H1 (cell line): ENCODE measurements around the gene LY86. TPM values are rescaled to one million over a fixed set of nuclear protein-coding genes. Genes with fewer than 3 reads are reported as not detected.

Experiments used
- CTCF ChIA-PET: fragments of 300-600 bp; sonication (Branson Sonifier 250); formaldehyde crosslinking; loops from one replicate; lab custom pipeline; 2021; ENCODE audit not compliant: partially characterized antibody; lab: Charles Lee
- POLR2A ChIA-PET: fragments of 300-600 bp; sonication (Branson Sonifier 250); formaldehyde crosslinking; loops from one replicate; lab custom pipeline; 2021; ENCODE audit warnings: inconsistent platforms; ENCODE audit not compliant: partially characterized antibody; lab: Charles Lee
- DNase-seq, 2 experiments: peaks; one replicate each; pipeline versions ENCODE4 v3.0.0 to v3.0.0-alpha.2; 2010 to 2022; ENCODE audit warnings: low spot score in 2 of 2, low read depth in 1 of 2, mixed read lengths in 1 of 2
- FAIRE-seq: peaks from 2 replicates; lab custom pipeline; 2011; peaks lifted over from hg19 to GRCh38; lab: Jason Lieb, UNC
- H2AFZ ChIP-seq: 2 replicates; pipeline ENCODE4 v1.8.1; 2012; ENCODE audit warnings: low read length, inconsistent platforms
- H2AK5ac ChIP-seq: 2 replicates; pipeline ENCODE4 v1.6.1; 2013; ENCODE audit warnings: low read depth, low read length
- H2BK120ac ChIP-seq: replicated peaks from 2 replicates; pipeline ENCODE3; 2013; ENCODE audit warnings: low read depth, low read length, inconsistent platforms
- H2BK12ac ChIP-seq: 2 replicates; pipeline ENCODE4 v1.6.1; 2013; ENCODE audit warnings: low read depth, low read length
- H2BK15ac ChIP-seq: 2 replicates; pipeline ENCODE4 v1.6.1; 2013; ENCODE audit warnings: low read length
- H2BK20ac ChIP-seq: 2 replicates; pipeline ENCODE4 v1.6.1; 2013; ENCODE audit warnings: low read length
- H2BK5ac ChIP-seq: 2 replicates; pipeline ENCODE4 v1.6.1; 2013; ENCODE audit warnings: low read depth, low read length
- H3K14ac ChIP-seq: 2 replicates; pipeline ENCODE4 v1.6.1; 2013; ENCODE audit warnings: inconsistent platforms; ENCODE audit not compliant: insufficient read length
- H3K18ac ChIP-seq: 2 replicates; pipeline ENCODE4 v1.6.1; 2013; ENCODE audit warnings: low read length; ENCODE audit errors: extremely low read depth
- H3K23ac ChIP-seq: 2 replicates; pipeline ENCODE4 v1.6.1; 2013; ENCODE audit warnings: inconsistent platforms; ENCODE audit not compliant: insufficient read length
- H3K23me2 ChIP-seq: 2 replicates; pipeline ENCODE4 v1.6.1; 2013; ENCODE audit warnings: low read depth, low read length
- H3K27ac ChIP-seq: 2 replicates; pipeline ENCODE4 v1.6.1; 2011; ENCODE audit warnings: low read depth, low read length, inconsistent platforms
- H3K27me3 ChIP-seq, 4 experiments: replicated peaks in 1 of 4; 1 replicate in 1 of 4; 2 replicates in 3 of 4; pipeline versions ENCODE4 v1.6.1 to v1.8.1; 2011 to 2013; ENCODE audit warnings: low read length in 3 of 4, mild to moderate bottlenecking in 3 of 4, inconsistent platforms in 2 of 4, mixed read lengths in 2 of 4, moderate library complexity in 1 of 4; ENCODE audit not compliant: control insufficient read depth in 3 of 4, insufficient read depth in 3 of 4; ENCODE audit errors: extremely low read depth in 1 of 4
- H3K36me3 ChIP-seq, 4 experiments: 2 replicates each; pipeline versions ENCODE4 v1.6.1 to v1.8.1; 2011 to 2013; ENCODE audit warnings: mild to moderate bottlenecking in 4 of 4, low read length in 3 of 4, moderate library complexity in 2 of 4, control low read depth in 1 of 4, inconsistent platforms in 1 of 4; ENCODE audit not compliant: insufficient read depth in 4 of 4, control insufficient read depth in 2 of 4
- H3K4ac ChIP-seq: replicated peaks from 2 replicates; pipeline ENCODE3; 2013; ENCODE audit warnings: low read length, low read depth, mixed read lengths, inconsistent platforms; ENCODE audit not compliant: insufficient read length
- H3K4me1 ChIP-seq, 4 experiments: replicated peaks in 1 of 4; 1 replicate in 1 of 4; 2 replicates in 3 of 4; pipeline versions ENCODE4 v1.6.1 to v1.8.1; 2011 to 2013; ENCODE audit warnings: low read length in 3 of 4, inconsistent platforms in 2 of 4, mixed read lengths in 1 of 4; ENCODE audit not compliant: insufficient read depth in 4 of 4, control insufficient read depth in 3 of 4
- H3K4me2 ChIP-seq, 2 experiments: 2 replicates each; pipeline versions ENCODE4 v1.6.1 to v1.8.1; 2011 to 2013; ENCODE audit warnings: low read depth in 2 of 2, low read length in 2 of 2, control low read depth in 1 of 2, inconsistent platforms in 1 of 2, mild to moderate bottlenecking in 1 of 2; ENCODE audit not compliant: insufficient read depth in 1 of 2
- H3K4me3 ChIP-seq, 4 experiments: fragments of 200-600, 300-600 bp in 1 of 4; sonication (generic), shearing (Covaris generic), sonication (Bioruptor Twin) in 1 of 4; 2 replicates each; pipeline versions ENCODE4 v1.5.1 to v1.8.1; 2011 to 2016; ENCODE audit warnings: low read length in 4 of 4, low read depth in 3 of 4, control low read depth in 2 of 4, inconsistent platforms in 2 of 4, mild to moderate bottlenecking in 2 of 4, mixed read lengths in 1 of 4, moderate library complexity in 1 of 4; ENCODE audit not compliant: insufficient read depth in 2 of 4; ENCODE audit errors: extremely low read depth in 1 of 4
- H3K56ac ChIP-seq: replicated peaks from 2 replicates; pipeline ENCODE3; 2013; ENCODE audit warnings: low read depth, mild to moderate bottlenecking, mixed read lengths, low read length, inconsistent platforms; ENCODE audit not compliant: insufficient read length
- H3K79me1 ChIP-seq: 2 replicates; pipeline ENCODE4 v1.6.1; 2013; ENCODE audit warnings: low read depth, low read length, control low read depth
- H3K79me2 ChIP-seq, 2 experiments: 2 replicates each; pipeline versions ENCODE4 v1.6.1 to v1.8.1; 2012 to 2013; ENCODE audit warnings: low read length in 2 of 2, mild to moderate bottlenecking in 2 of 2, inconsistent platforms in 1 of 2; ENCODE audit not compliant: insufficient read depth in 2 of 2, control insufficient read depth in 1 of 2
- H3K9ac ChIP-seq, 4 experiments: replicated peaks in 1 of 4; 1 replicate in 1 of 4; 2 replicates in 3 of 4; pipeline versions ENCODE4 v1.6.1 to v1.8.1; 2011 to 2013; ENCODE audit warnings: low read depth in 3 of 4, low read length in 3 of 4, control low read depth in 2 of 4, mild to moderate bottlenecking in 2 of 4, moderate library complexity in 2 of 4, inconsistent platforms in 1 of 4; ENCODE audit errors: extremely low read depth in 1 of 4
- H3K9me3 ChIP-seq, 2 experiments: 2 replicates each; pipeline versions ENCODE4 v1.6.1 to v1.8.1; 2012 to 2013; ENCODE audit warnings: mild to moderate bottlenecking in 2 of 2, moderate library complexity in 2 of 2, control low read depth in 1 of 2, inconsistent platforms in 1 of 2, low read depth in 1 of 2, low read length in 1 of 2, mixed read lengths in 1 of 2; ENCODE audit not compliant: insufficient read depth in 2 of 2
- H4K20me1 ChIP-seq, 2 experiments: replicated peaks in 1 of 2; 2 replicates each; pipeline versions ENCODE3 to v1.8.1; 2011 to 2013; ENCODE audit warnings: inconsistent platforms in 2 of 2, low read length in 2 of 2, mild to moderate bottlenecking in 1 of 2; ENCODE audit not compliant: insufficient read depth in 2 of 2, control insufficient read depth in 1 of 2
- H4K5ac ChIP-seq: 2 replicates; pipeline ENCODE4 v1.6.1; 2013; ENCODE audit warnings: low read length, low read depth, mixed read lengths, inconsistent platforms; ENCODE audit not compliant: insufficient read length
- H4K8ac ChIP-seq: 2 replicates; pipeline ENCODE4 v1.8.0; 2013; ENCODE audit warnings: mild to moderate bottlenecking, moderate library complexity, low read length, inconsistent platforms; ENCODE audit not compliant: insufficient read depth; ENCODE audit errors: extremely low read depth
- H4K91ac ChIP-seq: replicated peaks from 2 replicates; pipeline ENCODE3; 2013; ENCODE audit warnings: low read length, mixed read lengths, inconsistent platforms; ENCODE audit not compliant: insufficient read length
- EGR1 ChIP-seq: IDR thresholded peaks from 2 replicates; pipeline ENCODE4 v1.6.1; 2011; ENCODE audit warnings: low read depth, low read length, borderline replicate concordance
- KDM4A ChIP-seq: IDR thresholded peaks from one replicate; pipeline ENCODE4 v1.7.1; 2012; ENCODE audit warnings: low read depth, mild to moderate bottlenecking, moderate library complexity, low read length, inconsistent platforms; ENCODE audit not compliant: severe bottlenecking
- POLR2A ChIP-seq, 2 experiments: IDR thresholded peaks; 1 replicate in 1 of 2; 2 replicates in 1 of 2; pipeline ENCODE4 v1.6.1; 2011; ENCODE audit warnings: low read depth in 2 of 2, low read length in 2 of 2, mild to moderate bottlenecking in 2 of 2; ENCODE audit errors: control extremely low read depth in 1 of 2
- TAF7 ChIP-seq: optimal IDR thresholded peaks from 2 replicates; pipeline ENCODE3; 2011; ENCODE audit warnings: low read depth, mild to moderate bottlenecking, inconsistent platforms, low read length, moderate library complexity, borderline replicate concordance
- TBP ChIP-seq: IDR thresholded peaks from 2 replicates; pipeline ENCODE4 v1.6.1; 2011; ENCODE audit warnings: low read depth, low read length, improper control_type of control experiment
- TEAD4 ChIP-seq: IDR thresholded peaks from 2 replicates; pipeline ENCODE4 v1.6.1; 2012; ENCODE audit warnings: low read depth, low read length, inconsistent platforms, mixed read lengths
- WGBS, 2 experiments: shearing (Covaris generic) in 1 of 2; methylation state at CpG; one replicate each; pipeline versions ENCODE4 v1.1.6 to v1.1.7; 2013 to 2015; ENCODE audit warnings: low lambda C conversion rate in 2 of 2, mixed read lengths in 2 of 2, inconsistent platforms in 1 of 2, low coverage in 1 of 2, missing lambda C conversion rate in 1 of 2; ENCODE audit not compliant: insufficient replicate concordance in 2 of 2, insufficient coverage in 1 of 2, insufficient read length in 1 of 2; ENCODE audit errors: extremely low coverage in 1 of 2, missing lambda C conversion rate in 1 of 2; 5-methylcytosine and 5-hydroxymethylcytosine counted together
- polyA plus RNA-seq, 7 experiments: library from polyadenylated mRNA; depleted of rRNA in 3 of 7; stranded (reverse) in 5 of 7; unstranded in 2 of 7; fragments of >200 nt in 5 of 7; fragments of 200-250 nt in 2 of 7; gene quantifications; 1 replicate in 5 of 7; 2 replicates in 1 of 7; 4 replicates in 1 of 7; pipeline versions ENCODE4 v1.2.1 to v1.2.3, GENCODE V29; 2011 to 2013; ENCODE audit warnings: missing spikeins in 2 of 7, mixed read lengths in 2 of 7
- total RNA-seq: library from RNA; stranded (reverse); fragmentation: NEBNext Ultra II Directional; extraction: Animal tissue kit (Norgen Biotek cat#: 25700); gene quantifications from 2 replicates; pipeline ENCODE4 v1.2.1, GENCODE V29; 2021
- TF ChIP-seq, protein P1 (sequence below): IDR thresholded peaks from 2 replicates; pipeline ENCODE4 v1.6.1; 2011; ENCODE audit warnings: low read length, improper control_type of control experiment
- TF ChIP-seq, protein P2 (sequence below): IDR thresholded peaks from 2 replicates; pipeline ENCODE4 v1.6.1; 2012; ENCODE audit warnings: inconsistent platforms
- TF ChIP-seq, protein P3 (sequence below): IDR thresholded peaks from 2 replicates; pipeline ENCODE4 v1.6.1; 2012; ENCODE audit warnings: inconsistent platforms
- TF ChIP-seq, protein P4 (sequence below), 3 experiments: IDR thresholded peaks; 1 replicate in 2 of 3; 2 replicates in 1 of 3; pipeline versions ENCODE4 v1.5.1 to v1.6.1; 2011; ENCODE audit warnings: low read length in 3 of 3, mild to moderate bottlenecking in 3 of 3, inconsistent platforms in 2 of 3, low read depth in 1 of 3, moderate library complexity in 1 of 3; ENCODE audit not compliant: insufficient read depth in 1 of 3; ENCODE audit errors: control extremely low read depth in 1 of 3

LY86 gene
- total and polyA plus RNA-seq, 2 of the 8 experiments (the other 6 are each of a cell fraction or from before 2014, with no cell fraction given) = not detected

DNA sequence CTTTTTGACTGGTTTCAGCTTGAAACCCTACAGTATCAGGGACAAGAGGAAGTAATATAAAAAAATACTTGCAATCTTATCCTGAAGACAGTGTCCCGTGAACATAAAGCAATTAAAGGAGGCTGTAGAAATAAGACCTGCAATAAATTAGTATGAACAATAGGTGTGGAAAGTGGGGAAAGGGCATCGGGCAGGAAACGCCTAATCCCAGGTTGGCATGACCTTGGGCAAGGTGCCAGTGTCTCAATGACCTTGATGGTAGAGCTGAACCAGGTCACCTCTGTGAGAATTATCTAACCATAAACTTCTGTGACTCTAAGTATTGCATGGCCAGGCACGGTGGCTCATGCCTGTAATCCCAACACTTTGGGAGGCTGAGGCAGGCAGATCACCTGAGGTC lies 115.2 kb downstream of the LY86 start:
- no peaks in the 10 kb centered on the region for H3K9me3 ChIP-seq
- no peak overlapping the region for H2BK20ac ChIP-seq
- no peak overlapping the region for H4K5ac ChIP-seq
- H2BK12ac ChIP-seq = no peak overlapping the region
- H3K9ac ChIP-seq = no peak overlapping the region
- H2AK5ac ChIP-seq = no peak overlapping the region
- no peak for FAIRE-seq
- H3K4ac ChIP-seq = no peak overlapping the region
- H3K4me2 ChIP-seq = no peak overlapping the region
- H4K8ac ChIP-seq = no peak overlapping the region
- CTCF ChIA-PET = interaction anchor here (0.6 to 2.4 kb wide), 10 partner anchors 9 to 534 kb away, joined by 3 to 9 read pairs (median 5); no protein-coding TSS in a partner anchor
- no peak overlapping the region for H3K56ac ChIP-seq
- H2AFZ ChIP-seq = no peak overlapping the region
- no peak for DNase-seq
- no peaks in the 10 kb centered on the region for H3K23me2 ChIP-seq
- no peak overlapping the region for H3K23ac ChIP-seq
- H3K79me2 ChIP-seq = no peaks in the 10 kb centered on the region
- H3K14ac ChIP-seq = no peak overlapping the region
- H2BK5ac ChIP-seq = no peak overlapping the region
- no peak overlapping the region for H3K4me3 ChIP-seq
- no peak overlapping the region for H4K91ac ChIP-seq
- H3K27me3 ChIP-seq = no peaks in the 10 kb centered on the region
- H3K27ac ChIP-seq = no peak overlapping the region
- no peak overlapping the region for H3K18ac ChIP-seq
- 90% methylated on average over 4 of the region's 4 CpGs; no CpG with 5 or more reads in 1 of the 2 experiments for WGBS, 2 experiments
- POLR2A ChIA-PET = no interaction called here
- peaks cover 0 to 5% (median 0%) of the 10 kb centered on the region in 4 experiments; a peak in 3 of 7 replicates for H3K4me1 ChIP-seq
- H2BK120ac ChIP-seq = no peak overlapping the region
- no peaks in the 10 kb centered on the region for H4K20me1 ChIP-seq
- H3K36me3 ChIP-seq = no peaks in the 10 kb centered on the region
- no peak overlapping the region for H2BK15ac ChIP-seq
- no peaks in the 10 kb centered on the region for H3K79me1 ChIP-seq
- TF ChIP-seq, protein P1, sequence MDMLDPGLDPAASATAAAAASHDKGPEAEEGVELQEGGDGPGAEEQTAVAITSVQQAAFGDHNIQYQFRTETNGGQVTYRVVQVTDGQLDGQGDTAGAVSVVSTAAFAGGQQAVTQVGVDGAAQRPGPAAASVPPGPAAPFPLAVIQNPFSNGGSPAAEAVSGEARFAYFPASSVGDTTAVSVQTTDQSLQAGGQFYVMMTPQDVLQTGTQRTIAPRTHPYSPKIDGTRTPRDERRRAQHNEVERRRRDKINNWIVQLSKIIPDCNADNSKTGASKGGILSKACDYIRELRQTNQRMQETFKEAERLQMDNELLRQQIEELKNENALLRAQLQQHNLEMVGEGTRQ = no peak
- TF ChIP-seq, protein P2, sequence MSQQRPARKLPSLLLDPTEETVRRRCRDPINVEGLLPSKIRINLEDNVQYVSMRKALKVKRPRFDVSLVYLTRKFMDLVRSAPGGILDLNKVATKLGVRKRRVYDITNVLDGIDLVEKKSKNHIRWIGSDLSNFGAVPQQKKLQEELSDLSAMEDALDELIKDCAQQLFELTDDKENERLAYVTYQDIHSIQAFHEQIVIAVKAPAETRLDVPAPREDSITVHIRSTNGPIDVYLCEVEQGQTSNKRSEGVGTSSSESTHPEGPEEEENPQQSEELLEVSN = no peak
- TF ChIP-seq POLR2A (IDR thresholded peaks at IDR 0.05; ENCODE audit: control extremely low read depth in 1 of 2, low read depth in 2 of 2, low read length in 2 of 2) = no peak
- no peak for TF ChIP-seq TBP
- TF ChIP-seq EGR1 = no peak
- TF ChIP-seq, protein P3, sequence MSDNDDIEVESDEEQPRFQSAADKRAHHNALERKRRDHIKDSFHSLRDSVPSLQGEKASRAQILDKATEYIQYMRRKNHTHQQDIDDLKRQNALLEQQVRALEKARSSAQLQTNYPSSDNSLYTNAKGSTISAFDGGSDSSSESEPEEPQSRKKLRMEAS = no peak
- no peak for TF ChIP-seq TEAD4
- TF ChIP-seq TAF7 = no peak
- TF ChIP-seq KDM4A = no peak
- TF ChIP-seq, protein P4, sequence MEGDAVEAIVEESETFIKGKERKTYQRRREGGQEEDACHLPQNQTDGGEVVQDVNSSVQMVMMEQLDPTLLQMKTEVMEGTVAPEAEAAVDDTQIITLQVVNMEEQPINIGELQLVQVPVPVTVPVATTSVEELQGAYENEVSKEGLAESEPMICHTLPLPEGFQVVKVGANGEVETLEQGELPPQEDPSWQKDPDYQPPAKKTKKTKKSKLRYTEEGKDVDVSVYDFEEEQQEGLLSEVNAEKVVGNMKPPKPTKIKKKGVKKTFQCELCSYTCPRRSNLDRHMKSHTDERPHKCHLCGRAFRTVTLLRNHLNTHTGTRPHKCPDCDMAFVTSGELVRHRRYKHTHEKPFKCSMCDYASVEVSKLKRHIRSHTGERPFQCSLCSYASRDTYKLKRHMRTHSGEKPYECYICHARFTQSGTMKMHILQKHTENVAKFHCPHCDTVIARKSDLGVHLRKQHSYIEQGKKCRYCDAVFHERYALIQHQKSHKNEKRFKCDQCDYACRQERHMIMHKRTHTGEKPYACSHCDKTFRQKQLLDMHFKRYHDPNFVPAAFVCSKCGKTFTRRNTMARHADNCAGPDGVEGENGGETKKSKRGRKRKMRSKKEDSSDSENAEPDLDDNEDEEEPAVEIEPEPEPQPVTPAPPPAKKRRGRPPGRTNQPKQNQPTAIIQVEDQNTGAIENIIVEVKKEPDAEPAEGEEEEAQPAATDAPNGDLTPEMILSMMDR (IDR thresholded peaks at IDR 0.05; ENCODE audit: control extremely low read depth in 1 of 3, insufficient read depth in 1 of 3, low read depth in 1 of 3, low read length in 3 of 3) = no peak
